Stimulated activated CD8-positive, alpha-beta memory T cell treated with anti-CD3 and anti-CD28 coated beads, Interleukin-12 subunit alpha, Interleukin-12 subunit beta, amount 100 ng/mL, for 24 hours (primary cell): ENCODE data around the gene SMARCC2.
"Not testable (repeated sequence)": the region's sequence is repeated elsewhere in the genome, so short reads cannot be mapped to it uniquely, and the experiment has no call there.

Experiments
- DNase-seq: peaks from one replicate; pipeline ENCODE4 v3.0.0-alpha.2; 2020; ENCODE audit errors: extremely low read depth

The SMARCC2 gene

GRCh38 chr12:56121204-56121870 is 67.9 kb downstream of the SMARCC2 start:
- no peak for DNase-seq

GRCh38 chr12:56120158-56120846 is 69.0 kb downstream of the SMARCC2 start:
- DNase-seq: no peak

- DNase-seq: no peak
These were observed 69.9 kb downstream of the SMARCC2 start for GRCh38 chr12:56119361-56119796.

GRCh38 chr12:56118688-56119357 is 70.5 kb downstream of the SMARCC2 start:
- no peak for DNase-seq

DNA sequence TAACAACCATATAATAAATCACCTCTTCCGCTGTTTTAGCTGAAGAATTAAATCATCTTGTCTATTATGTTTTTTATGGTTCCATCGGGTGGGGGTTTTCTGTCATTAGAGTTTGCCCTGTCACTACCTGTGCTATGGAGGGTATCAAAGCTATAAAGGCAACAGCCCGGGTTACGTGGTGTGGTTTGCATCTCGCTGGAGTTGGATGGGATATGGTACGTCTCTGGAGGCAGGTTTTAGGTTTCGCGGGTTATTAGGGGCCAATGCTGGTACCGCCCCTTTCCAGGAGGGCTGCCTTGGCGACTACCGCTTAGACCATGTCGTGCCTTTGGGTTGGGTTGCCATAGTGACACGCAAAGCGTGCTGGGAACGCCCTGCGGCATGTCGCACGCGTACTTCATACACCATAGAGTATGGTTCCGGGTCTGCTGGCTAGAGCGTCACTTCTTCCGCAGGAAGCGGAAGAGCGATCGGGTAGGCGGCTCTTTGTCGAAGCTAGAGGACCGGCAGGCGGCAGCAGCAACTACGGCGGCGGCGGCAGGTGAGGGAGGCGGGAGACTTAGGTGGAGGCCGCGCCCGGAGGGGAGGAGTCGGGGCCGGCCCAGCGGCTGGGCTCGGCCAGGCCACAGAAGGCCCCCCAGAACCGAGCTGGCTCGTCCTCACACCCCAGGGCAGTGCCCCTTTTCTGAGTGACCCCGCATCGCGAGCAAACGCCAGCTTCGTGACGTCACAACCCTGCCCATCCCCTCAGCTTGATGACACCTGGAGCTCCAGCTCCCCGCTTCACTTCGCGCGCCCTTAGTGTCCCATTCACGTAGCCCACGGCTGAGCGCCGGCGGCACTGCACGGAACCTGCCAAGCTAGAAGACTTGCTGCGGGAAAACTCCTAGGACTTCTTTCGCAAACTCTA is 71.2 kb downstream of the SMARCC2 start, which contains the start of gene ZC3H10:
TSS of gene ZC3H10 (plus strand) at position 489 of the 910 bp plus-strand sequence. CDS start 2,297 bp downstream, outside the sequence.
- DNase-seq: peak; percentile 95

DNA sequence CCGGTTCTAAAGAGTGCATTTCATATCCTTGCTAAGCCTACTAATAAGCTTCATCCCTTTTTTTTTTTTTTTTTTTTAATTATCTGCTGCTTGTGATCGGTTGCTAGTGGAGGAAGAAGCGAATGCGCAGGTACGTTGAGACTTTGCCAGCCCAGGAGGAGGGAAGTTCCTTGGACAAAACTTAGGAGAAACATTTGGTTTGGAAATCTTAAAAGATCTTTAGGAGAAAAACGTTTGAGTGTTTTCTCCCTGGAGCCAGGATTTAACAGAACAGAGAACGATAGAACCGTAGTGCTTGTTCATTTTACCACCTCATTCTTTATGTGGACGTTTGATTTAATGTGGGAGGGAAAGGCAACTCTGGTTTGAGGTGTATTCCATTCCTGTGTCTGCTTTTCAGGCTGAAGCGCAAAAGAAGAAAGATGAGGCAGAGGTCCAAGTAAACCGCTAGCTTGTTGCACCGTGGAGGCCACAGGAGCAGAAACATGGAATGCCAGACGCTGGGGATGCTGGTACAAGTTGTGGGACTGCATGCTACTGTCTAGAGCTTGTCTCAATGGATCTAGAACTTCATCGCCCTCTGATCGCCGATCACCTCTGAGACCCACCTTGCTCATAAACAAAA is 72.1 kb downstream of the SMARCC2 start:
- DNase-seq: not testable (repeated sequence)

DNA sequence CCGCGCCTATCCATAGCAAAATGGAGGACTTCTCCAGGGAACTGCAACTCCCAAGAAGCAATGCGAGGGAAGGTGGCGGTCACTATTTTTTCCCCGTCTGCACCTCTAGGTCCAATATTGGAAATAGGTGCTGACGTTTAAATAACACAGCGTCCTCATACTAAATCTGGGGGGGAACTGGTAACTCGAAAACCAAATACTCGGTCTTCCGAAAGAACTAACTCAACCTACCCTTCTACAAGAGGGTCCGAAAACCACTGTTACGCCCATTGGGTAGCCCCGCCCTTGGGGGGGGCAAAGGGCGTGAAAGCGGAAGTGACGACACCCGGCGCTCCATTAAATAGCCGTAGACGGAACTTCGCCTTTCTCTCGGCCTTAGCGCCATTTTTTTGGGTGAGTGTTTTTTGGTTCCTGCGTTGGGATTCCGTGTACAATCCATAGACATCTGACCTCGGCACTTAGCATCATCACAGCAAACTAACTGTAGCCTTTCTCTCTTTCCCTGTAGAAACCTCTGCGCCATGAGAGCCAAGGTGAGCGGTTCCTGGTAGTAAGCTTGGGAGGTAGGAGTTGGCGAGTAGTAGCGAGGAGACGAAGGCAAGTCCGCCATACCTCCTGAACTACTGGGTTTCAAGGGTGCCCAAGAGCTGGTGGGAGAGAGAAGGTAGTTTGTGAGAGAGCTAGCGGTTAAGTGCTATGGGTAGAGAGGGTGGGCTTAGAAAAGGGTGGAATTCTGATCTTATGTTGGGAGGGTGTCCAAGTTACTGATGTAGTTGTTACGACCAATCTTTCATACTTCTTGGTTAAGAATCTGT is 72.8 kb downstream of the SMARCC2 start, which contains the start of gene RPL41:
TSS of gene RPL41 (plus strand) at position 367 of the 815 bp plus-strand sequence.
- DNase-seq: peak; percentile 81

DNA sequence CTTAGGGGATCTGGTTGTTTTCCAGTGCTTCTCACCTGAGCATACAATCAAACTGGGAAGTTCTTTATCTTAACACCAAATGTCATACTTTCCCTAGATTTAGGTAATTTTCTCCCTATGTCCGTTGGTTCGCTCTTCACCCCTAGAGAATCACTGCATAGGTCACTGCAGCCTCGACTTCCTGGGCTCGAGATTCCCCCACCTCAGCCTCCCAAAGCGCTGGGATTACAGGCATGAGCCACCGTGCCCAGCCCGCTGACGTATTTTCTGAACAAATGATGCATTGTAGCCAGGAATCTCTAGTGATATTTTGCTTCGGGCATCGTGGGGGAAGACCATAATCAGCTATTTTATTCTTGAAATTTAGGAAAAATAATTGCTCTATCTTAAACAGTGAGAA is 74.0 kb downstream of the SMARCC2 start:
- no peak for DNase-seq

- no peak for DNase-seq
These were observed 75.2 kb downstream of the SMARCC2 start for GRCh38 chr12:56114084-56114483.
